Activated CD8-positive, alpha-beta memory T cell treated with anti-CD3 and anti-CD28 coated beads for 4 hours (primary cell): Measurements from ENCODE around the gene AMOT.

Experiments
- DNase-seq, 2 donors: peaks; one replicate each; pipeline ENCODE4 v3.0.0-alpha.2; 2020; ENCODE audit warnings: low read depth in 2 of 2

AMOT gene

DNA sequence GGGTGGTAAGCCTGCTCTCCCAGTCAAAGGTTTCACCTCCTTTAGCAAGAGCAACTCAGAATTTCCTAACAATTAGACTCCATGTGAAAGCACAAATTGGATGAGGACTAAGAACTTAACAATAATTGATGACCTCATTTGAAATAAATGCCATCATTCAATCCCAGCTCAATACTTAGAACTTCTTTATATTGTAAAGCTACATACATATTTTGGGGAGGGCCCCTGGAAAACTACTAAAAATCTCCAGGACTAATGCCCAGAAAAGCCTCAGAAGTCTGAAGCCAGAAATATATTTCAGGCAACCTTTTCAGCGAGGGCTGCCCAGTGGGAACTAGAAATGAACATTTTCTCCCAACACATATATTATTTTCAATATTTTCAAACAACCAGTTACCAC is 38.1 kb downstream of the AMOT start:
- DNase-seq: no peak

DNA sequence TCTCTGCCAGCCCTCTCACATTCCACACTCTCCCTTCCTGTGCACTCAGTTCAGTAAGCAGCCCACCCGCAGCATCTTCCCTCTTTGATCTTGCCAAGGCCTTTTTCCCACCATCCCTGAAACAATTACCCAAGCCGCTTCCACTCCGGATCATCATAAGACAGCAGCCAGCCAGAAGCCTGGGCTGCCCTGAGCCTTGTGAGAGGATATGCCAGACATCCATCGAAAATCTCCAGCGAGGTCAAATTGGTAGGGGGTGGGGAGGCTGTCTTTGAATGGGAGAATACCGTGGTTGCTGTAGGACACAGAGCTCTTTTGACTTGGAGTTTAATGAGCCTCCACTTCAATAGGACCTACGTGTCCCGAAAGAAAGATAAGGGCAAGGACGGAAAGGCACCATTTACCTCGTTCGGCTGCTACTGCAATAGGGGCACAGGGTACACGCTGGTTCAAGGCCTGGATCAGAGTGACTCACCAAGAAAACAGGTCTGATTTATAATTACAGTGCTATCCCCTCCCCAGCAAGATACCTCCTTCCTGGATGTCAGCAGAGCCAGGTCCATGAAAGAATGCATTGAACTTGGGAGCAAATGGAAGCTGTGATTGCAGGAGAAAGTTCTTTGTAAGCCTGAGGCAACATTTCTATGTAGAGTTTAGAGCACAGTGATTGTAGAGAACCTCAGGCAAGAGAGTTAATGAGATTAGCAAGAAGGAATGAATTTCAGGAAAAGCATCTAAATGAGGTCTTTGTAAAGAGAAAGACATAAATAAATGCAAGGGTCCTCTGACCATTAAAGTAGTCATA is 39.5 kb downstream of the AMOT start:
- DNase-seq: no peak

GRCh38 chrX:112799425-112799824 is 41.2 kb downstream of the AMOT start:
- DNase-seq: no peak

- DNase-seq: no peak
Observed at GRCh38 chrX:112798736-112799135, 41.9 kb downstream of the AMOT start.

GRCh38 chrX:112789931-112790330 is 50.7 kb downstream of the AMOT start:
- no peak for DNase-seq

DNA sequence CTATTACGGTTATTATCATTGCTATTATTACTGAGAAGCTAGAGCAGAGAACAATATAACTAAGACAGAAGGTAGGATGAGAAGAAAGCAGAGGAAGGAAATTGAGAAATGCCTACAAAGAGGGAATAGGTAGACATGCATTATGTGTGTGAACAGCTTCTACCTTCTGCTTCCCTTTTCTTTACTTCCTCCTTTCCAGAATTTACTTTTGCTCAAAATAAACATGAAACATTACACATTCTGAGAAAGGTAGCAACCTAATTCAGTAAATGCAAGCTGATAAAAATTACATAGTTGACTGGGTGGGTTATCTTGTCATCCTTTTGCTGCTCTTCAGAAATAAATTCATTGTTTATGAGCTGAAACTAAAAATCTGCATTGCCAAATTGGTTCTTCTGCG is 54.6 kb downstream of the AMOT start:
- no peak for DNase-seq

- no peak for DNase-seq
Observed at GRCh38 chrX:112785344-112785743, 55.3 kb downstream of the AMOT start.

- DNase-seq: no peak
Observed at GRCh38 chrX:112784692-112785091, 55.9 kb downstream of the AMOT start.

DNA sequence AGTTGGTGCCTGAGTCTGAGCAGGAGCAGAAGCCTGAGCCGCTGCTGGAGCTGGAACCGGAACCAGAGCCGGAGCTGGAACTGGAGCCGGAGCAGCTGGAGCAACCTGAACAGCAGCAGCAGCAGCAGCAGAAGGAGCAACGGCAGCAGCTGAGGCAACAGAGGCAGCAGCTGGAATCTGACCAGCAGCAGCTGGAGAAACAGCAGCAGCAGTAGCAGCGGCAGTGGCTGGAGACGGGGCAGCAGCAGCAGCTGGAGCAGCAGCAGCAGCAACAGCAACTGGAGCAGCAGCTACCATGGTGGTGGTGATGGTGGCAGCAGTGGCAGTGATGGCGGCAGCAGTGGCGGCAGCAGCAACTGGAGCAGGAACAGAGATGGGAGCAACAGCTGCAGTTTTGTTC is 61.5 kb downstream of the AMOT start:
- DNase-seq: no peak

DNA sequence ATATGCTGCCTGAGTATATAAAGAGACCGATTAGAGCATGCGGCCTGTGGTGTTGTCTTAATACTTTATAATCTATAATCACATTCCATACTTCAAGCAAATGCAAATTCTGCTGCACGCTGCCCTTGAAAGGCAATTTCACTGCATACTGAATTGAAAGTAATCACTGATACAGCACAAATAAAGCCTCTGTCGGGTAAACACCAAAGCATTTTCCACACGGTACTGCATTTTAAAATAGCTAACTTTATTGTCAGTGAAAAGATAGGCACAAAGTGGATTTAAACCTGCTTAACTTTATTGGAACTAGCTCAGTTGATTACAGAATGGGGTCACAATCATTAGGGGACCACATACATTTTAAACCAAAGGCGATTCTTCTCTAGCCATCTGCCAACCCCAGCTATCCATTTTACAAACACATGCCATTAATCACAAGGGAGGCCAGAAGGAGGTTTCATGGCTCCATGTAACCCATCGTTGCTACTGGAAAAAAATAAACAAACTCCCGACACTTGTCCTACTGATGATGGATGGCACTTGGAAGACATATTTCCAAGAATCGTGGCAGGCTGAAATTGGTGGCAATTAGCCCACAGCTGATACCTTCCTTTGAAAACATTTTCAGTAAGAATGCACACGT is 65.9 kb downstream of the AMOT start:
- no peak for DNase-seq

- no peak for DNase-seq
Observed at GRCh38 chrX:112774142-112774541, 66.5 kb downstream of the AMOT start.

GRCh38 chrX:112769034-112769433 is 71.6 kb downstream of the AMOT start:
- DNase-seq: no peak

- no peak for DNase-seq
Observed at GRCh38 chrX:112768563-112768962, 72.1 kb downstream of the AMOT start.

- no peak for DNase-seq
Observed at GRCh38 chrX:112766774-112767173, 73.9 kb downstream of the AMOT start.

- no peak for DNase-seq
Observed at GRCh38 chrX:112761242-112762207, 79.1 kb downstream of the AMOT start.

- DNase-seq: no peak
Observed at GRCh38 chrX:112760697-112761096, 79.9 kb downstream of the AMOT start.

- DNase-seq: no peak
Observed at GRCh38 chrX:112759966-112760365, 80.7 kb downstream of the AMOT start.

GRCh38 chrX:112759512-112759911 is 81.1 kb downstream of the AMOT start:
- no peak for DNase-seq

GRCh38 chrX:112757946-112758345 is 82.7 kb downstream of the AMOT start:
- DNase-seq: no peak

- DNase-seq: no peak
Observed at GRCh38 chrX:112753116-112753515, 87.5 kb downstream of the AMOT start.

- no peak for DNase-seq
Observed at GRCh38 chrX:112751076-112751475, 89.6 kb downstream of the AMOT start.
